GM18498 (cell line): Measurements from ENCODE around the gene RPLP1.
"Not testable (repeated sequence)": the region's sequence is repeated elsewhere in the genome, so short reads cannot be mapped to it uniquely, and the experiment has no call there.

ENCODE experiments used
- ATAC-seq: cut with Tn5 transposase; IDR thresholded peaks from one replicate; pipeline ENCODE4 v1.9.1; 2021; ENCODE audit warnings: mild to moderate bottlenecking, moderate library complexity; ENCODE audit not compliant: unreplicated experiment

The RPLP1 gene

DNA sequence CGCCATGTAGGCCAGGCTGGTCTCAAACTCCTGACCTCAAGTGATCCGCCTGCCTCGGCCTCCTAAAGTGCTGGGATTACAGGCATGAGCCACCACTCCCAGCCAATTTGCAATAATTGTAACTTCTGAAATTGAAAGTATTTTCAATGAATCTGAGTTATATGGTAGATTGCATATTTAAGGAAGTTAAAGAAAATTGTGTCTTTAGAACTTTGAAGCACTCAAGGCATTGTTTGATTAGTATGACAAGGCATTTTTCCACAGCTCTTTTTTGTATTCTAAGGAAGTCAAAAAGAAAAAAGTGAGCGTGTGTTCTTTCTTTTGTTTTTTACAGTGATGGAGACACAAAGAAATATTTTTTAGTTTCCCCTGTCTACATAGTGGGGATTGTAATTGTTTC lies 15.7 kb upstream of the RPLP1 start:
- no peak for ATAC-seq

DNA sequence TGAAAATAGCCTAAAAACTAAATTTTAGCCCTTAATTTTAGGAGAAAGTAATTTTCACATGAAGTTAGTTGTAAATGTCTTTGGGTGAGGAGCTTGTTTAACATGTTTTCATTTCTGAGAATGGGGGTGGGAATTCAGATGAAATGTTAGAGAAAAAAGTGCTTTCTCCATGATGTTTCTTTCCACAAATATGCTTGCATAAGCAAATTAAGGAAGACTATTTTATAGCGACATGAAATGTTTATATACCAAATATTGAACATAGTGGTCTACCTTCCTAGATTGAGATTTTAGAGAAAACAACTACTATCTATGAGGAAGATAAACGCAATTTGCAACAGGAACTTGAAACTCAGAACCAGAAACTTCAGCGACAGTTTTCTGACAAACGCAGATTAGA lies 13.0 kb upstream of the RPLP1 start:
- no peak for ATAC-seq

DNA sequence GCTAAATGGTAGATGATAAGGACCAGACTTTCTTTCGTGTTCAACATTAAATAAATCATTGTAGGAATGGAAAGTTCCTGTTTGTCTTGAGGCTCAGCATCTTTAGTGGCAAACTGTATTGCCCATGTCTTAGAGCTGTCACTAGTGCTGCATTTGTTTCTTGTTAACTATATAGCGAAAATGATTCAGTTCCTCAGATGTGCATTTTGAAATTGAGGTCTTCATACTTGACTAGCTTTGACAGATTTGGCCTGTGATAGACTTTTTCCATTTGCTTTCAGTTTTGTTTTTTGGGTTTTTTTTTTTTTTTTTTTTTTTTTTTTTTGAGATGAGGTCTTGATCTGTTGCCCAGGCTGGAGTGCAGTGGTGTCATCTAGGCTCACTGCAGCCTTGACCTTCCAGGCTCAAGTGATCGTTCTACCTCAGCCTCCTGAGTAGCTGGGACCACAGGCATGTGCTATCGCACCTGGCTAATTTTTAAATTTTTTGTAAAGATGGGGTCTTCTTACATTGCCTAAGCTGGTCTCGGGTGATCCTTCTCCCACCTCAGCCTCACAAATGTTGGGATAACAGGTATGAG lies 9.5 kb upstream of the RPLP1 start:
- ATAC-seq: no peak

DNA sequence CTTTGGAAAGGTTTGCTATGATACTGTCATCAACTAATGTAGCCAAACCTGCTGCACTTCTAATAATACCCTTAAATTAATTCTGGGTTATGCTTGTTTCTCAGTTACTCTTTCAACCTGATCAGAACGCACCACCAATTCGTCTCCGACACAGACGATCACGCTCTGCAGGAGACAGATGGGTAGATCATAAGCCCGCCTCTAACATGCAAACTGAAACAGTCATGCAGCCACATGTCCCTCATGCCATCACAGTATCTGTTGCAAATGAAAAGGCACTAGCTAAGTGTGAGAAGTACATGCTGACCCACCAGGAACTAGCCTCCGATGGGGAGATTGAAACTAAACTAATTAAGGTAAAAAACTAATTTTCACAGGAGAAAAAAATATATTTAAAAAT lies 7.9 kb upstream of the RPLP1 start:
- ATAC-seq: no peak

DNA sequence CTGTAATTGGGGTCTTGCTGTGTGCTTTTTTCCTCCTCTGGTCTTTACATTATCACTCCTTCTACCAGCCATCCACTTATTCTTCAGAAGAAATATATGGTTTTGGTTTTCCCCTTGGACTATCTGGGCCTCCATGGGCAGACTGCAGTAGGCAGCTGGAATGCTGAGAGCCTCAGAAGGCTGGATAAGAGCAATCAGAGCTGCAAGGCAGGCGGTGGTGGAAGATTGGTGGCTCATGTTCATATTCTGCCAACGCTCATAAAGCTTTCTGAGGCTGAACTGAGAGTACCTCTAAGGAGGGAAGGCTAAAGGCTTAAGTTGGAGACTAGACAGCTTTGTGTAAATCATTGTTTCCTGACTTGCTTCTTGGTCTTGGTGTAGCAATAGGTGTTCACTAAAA lies 5.7 kb upstream of the RPLP1 start:
- ATAC-seq: no peak

DNA sequence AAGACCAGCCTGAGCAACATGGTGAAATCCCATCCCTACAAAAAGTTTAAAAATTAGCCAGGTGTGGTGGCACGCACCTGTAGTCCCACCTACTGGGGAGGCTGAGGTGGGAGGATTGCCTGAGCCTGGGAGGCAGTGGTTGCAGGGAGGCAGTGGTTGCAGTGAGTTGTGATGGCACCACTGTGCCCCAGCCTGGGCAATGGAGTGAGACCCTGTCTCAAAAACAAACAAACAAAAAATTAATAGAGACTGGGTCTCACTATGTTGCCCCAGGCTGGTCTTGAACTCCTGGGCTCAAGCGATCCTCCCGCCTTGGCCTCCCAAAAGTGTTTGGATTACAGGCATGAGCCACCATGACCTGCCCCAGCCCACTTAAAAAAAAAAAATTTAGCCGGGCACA lies 2.4 kb upstream of the RPLP1 start:
- not testable (repeated sequence) for ATAC-seq

DNA sequence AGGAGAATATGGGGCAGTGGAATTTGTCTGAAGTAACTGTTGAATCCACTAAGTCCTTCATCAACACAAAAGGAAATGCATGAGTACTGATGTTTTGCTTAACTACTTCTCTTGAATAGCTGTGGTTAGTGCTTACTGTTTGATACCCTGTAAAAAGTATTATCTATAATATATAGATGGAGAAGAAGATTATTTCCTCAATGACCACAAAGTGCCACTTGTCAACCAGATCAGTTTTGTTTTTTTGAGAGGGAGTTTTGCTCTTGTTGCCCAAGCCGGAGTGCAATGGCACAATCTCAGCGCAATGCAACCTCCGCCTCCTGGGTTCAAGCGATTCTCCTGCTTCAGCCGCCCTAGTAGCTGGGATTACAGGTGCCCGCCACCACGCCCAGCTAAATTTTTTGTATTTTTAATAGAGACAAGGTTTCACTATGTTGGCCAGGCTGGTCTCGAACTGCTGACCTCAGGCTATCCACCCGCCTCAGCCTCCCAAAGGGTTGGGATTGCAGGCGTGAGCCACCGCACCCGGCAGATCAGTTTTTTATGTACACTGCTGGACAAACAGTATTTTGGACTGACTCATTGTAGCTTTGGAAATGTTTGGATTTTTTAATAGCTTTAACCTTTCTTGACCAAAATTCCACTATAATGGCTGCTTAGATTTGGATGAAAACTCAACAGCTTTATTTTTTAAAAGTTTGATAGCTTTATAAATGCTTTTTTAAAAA lies 1.5 kb upstream of the RPLP1 start:
- no peak for ATAC-seq

DNA sequence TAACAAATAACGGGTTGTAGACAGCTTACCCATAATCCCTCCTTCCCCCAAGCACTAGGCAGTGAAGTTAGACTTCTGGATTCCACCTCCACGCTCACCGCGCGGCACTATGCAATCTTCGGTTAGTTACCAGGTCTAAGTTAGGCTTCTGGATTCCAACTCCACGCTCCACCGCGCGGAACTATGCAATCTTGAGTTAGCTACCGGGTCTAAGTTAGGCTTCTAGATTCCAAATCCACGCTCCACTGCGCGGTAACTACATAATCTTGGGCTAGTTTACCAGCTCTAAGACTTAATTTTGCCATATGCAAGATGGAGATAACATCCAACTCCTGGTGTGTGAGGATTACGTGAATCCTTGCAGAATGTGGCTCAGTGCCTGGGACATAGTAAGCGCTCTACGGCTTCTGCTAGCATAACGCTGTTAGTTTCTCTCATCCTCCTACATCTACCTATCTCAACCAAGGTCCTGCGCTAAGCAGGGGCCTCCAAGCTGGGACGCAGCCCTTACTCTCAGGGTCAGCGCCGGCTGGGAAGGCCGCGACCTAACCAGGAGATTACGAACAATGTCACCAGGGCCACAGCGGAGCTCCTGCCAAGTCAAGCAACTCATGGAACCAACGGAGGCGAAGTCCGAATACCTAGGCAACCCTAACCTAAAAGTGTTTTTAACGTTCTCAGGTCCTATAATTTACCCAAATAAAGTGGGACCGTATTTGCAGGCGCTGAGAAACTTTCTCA lies 497 bp upstream of the RPLP1 start:
- ATAC-seq: peak; percentile 38

DNA sequence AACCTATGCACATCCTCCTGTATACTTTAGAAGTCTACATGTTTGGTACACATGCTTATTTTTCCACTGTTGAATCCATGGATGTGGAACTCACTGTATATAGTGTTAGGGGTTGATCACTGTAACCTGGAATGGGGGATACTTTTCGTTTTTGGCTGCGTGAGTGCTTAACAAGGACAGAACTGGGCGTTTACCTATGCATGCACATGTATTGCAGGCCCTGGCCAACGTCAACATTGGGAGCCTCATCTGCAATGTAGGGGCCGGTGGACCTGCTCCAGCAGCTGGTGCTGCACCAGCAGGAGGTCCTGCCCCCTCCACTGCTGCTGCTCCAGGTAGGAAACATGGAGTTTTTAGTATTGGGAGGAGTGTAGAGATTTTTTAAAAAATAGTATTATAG lies 2.3 kb downstream of the RPLP1 start:
- no peak for ATAC-seq

DNA sequence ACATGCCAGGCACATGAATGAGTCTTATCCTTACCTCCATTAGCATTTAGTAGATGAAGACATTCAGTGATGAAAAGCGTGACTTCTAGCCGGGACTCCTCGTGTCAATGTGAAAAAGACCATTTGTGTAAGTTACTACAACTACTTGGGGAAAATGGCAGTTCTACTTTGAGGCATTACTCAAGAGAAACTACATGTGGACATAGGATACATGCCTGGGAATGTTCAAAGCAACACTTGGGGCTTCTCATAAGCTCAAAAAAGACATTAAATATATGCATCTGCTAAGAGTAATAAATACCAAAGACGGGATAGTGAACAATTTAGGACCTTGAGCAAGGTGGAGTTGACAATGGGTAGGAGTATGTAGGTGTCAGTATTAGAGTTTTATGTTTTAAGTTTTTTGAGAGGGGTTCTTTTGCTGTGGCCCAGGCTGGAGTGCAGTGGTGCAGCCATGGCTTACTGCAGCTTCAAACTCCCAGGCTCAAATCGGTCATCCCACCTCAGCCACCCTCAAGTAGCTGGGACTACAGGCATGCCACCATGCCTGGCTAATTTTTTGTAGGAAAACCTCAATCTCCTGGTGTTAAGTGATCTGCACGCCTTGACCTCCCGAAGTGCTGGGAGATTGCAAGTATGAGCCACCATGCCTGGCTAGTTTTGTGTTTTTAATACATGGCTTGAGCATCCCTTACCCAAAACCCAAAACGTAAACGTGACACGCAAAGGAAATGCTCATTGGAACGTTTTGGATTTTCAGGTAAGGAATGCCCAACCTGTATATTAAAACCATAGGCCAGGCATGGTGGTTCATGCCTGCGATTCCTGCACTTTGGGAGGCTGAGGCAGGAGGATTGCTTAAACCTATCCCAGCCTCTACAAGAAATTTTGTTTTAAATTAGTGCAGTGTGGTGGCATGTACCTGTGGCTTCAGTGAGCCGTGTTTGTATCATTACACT lies 3.9 kb downstream of the RPLP1 start:
- no peak for ATAC-seq

DNA sequence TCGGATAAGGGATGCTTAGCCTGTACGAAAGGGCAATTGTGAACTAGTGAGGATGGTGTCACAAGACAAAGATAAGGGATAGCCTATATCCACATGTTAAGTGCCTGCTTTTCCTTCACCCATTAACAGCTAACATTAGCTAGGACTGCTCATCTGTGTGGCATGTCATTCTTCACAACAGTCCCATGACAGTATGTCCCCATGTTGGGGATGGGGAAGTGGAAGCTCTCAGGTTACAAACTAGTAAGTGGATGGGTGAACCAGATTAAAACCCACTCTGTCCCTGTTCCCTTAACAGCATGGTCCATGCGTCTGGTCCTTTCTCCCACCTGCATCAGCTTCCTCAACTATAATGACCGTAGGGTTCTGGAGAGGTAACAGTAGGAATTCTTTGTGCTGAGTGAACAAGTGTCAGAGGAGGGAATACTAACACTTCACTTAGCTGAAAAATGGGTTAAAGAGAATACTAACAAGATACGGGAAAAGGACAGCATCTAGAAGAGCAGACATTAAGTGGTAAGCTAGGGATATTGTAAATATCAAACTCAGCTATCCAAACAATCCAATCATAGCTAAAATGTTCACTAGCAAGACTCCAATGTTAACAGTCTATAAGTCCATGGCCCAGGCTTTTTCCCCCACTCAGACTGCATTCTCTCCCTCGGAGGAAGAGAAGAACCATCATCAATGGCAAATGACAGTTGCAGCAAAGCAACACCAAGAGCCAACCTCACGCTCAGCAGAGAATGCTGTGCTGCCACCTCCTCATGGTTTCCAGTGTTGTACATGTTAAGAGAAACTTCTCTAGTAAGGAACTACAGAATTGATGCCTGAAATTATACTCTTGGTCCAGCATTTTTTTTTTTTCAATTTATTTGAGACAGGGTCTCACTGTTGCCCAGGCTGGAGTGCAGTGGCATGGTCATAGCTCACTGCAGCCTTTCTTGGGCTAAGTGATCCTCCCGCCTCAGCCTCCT lies 5.0 kb downstream of the RPLP1 start:
- no peak for ATAC-seq

DNA sequence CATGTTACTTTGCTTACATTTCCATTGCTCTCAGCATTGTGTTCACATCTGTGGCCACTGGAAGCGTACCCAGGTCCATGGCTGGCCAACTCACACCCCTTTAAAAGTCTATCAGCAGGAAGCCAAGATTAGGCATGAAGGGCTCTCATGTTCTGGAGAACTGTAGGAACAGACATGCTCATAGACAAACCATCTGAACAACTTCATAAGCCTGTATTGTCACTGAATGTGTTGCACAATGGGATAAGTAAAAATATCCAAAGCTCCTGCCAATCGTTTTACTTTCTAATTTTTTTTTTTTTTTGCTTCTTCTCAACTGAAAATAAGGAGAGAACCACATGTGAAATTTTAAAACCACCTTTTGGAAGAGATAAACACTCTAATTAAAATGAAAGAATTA lies 6.4 kb downstream of the RPLP1 start:
- ATAC-seq: no peak

DNA sequence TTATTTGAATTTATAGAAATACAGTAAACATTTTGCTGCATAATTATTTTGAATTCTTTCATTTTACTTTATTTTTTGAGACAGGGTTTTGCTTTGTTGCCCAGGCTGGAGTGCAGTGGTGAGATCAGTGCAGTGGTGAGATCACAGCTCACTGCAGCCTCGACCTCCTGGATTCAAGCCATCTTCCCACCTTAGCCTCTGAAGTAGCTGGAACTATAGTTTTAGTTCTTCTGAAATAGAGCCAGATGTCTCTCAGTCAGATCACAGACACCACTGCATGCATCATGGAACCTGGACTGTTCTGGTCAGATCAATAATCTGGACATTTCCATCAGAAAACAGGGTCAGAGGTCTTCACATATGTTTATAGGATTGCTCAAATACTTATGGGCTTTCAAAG lies 7.9 kb downstream of the RPLP1 start:
- no peak for ATAC-seq

DNA sequence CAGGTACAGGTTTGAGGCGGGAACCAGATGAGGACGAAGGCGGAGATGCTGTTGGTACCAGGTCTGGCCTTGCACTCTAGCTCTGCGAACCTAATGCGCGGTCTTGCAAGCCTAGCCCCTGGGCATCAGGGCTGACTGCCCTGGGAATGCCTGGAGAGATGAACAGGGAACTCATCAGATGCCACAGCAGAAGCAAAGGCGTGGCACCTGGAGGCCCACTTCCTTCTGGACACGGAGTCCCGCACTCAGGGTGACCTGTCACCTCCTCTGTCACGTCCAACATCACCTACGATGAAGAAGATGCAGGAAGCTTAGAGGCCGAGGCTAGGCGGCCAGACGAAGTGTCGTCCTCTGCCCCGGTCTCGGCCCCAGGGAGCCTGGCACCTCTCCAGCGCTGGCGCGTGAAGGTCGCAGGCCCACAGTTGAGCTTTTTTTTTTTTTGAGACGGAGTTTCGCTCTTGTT lies 9.4 kb downstream of the RPLP1 start:
- ATAC-seq: no peak

DNA sequence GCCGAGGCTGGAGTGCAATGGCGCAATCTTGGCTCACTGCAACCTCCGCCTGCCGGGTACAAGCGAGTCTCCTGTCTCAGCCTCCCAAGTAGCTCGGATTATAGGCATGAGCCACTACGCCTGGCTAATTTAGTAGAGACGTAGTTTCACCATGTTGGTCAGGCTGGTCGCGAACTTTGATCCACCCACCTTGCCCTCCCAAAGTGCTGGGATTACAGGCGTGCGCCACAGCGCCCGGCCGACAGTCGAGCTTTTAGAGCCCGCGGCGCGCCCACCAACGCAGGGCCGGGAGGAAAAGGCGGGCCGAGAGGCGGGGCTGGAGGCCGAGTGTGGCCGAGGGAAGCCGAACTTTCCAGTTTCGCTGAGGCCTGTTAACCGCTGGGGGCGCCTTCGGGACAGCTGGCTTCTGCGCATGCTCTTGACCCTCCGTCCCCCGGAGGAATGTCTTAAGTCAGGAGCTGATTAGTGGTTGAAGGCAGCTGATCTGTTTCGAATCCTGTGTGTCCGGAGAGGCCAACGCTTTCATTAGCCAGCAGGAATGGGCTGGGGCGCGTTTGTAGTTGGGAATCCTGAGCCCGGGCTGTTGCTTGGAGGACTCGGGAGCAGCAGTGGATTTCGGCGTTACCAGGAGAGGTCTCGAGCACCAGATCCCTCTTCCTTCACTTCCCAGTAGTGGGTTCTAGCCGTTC lies 10.0 kb downstream of the RPLP1 start:
- ATAC-seq: peak; percentile 92

DNA sequence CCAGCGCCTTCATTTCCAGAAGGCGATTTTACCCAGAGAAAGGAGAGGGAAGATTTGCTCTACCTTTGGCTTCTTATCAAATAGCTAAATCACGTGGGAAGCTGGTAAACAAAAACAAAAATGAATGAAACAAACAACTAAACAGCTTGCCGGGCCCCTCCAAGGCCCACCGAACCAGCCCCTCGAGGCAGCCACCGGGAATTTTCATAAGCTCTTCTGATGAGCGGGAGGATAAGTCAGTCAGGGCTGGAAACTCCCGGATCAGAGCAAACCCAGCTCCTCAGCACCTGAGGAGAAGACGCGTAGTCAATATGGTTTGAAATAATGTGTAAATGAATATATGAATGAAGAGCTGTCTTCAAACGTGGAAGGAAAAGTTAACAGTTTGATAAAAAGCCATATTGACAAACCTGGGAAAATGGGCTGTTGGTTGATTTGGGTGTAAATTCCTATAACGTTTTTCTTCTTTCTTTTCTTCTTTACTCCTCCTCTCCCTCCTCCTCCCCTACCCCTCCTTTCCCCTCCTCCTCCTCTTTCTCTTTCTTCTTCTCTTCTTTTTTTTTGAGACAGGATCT lies 10.7 kb downstream of the RPLP1 start:
- ATAC-seq: no peak

DNA sequence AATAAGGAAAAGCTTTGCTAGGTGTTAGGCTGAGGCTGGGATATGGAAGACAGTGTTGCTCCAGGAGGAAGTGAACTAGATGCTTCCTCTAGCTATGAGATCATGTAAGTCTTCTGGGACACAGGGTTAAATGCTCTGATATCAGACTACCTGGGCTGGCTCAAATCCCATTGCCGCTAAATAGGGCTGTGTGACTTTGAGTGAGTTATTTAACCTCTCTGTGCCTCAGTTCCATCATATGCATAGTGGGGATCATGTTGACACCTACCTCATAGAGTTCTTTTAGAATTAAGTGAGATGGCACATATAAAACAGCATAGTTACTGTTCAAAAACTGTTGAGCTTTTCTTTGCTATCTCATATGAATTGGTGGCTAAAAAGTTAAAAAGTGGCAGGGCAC lies 12.6 kb downstream of the RPLP1 start:
- no peak for ATAC-seq

DNA sequence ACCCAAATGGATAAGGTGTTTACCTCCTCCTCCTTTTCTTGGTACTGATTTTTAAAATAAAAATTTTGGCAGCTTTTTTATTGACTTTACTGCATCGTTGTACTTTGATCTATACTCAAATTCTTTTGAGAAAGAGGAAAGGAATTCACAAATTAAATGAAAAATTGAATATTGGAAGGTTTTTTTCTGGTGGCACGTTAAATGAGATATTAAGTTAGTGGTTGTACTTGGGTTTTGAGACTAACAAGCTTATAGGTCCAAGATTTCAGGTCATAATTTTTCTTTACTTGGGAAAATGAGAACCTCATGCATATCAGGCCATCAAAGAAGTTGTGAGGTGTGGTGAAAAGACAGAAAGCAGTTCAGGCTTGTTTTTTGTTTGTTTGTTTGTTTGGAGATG lies 14.1 kb downstream of the RPLP1 start:
- ATAC-seq: no peak

DNA sequence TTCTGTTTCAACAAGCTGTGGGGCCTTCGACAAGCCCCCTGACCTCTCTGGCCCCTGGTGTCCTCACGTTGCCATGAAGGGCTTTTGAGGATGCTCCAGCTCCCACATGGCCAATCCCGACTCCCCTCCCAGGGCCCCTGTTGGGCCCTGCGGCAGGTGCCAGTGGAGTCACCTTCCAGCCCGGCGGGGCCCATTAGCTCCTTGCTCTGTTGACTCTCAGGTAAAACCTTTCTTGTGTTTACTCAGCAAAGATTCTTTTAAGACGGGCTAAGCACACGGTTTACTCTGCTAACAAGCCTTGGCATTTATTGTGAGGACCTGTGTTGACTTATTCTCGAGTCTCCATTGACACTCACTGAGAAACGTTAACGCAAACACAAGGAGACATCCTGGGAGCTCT lies 15.0 kb downstream of the RPLP1 start:
- ATAC-seq: no peak
